ENCODE data around the gene CSNK1D.

The CSNK1D gene

DNA sequence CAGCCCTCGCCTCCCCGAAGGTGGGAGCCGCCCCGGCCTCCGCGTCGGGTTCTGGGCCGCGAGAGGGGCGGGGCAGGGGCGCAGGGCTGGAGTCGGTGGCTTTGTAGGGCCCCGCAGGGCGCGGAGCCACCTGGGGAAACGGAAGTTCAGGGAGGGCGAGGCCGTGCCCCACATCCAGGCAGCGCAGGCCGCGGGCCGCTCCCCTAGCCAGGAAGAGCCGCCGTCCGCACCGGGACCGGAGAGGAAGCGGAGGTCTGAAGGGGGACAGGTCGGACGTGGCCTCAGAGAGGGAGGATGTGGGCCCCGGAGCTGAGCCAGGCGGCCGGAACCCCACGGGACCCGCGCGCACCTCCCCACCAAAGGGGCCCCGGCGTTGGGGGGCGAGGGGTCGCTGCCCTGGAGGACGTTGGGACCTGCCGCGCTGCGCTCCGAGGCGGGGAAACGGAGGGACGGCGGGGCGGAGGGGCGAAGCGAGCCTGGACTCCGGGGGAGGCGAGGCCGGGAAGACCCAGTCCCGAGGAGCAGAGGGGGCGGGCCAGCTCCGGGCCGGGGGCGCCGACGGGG, 45.1 kb downstream of the CSNK1D start:
- peaks cover 3% of the 10 kb centered on the region for H3K9me3 Mint-ChIP-seq
- peaks cover 6% of the 10 kb centered on the region for H3K36me3 Mint-ChIP-seq
- peak overlapping the region; percentile 91 for H3K27ac Mint-ChIP-seq
- CTCF ChIA-PET = interaction anchor here (1.1 to 2.4 kb wide), 2 partner anchors 23 to 189 kb away, joined by 3 to 11 read pairs; no protein-coding TSS in a partner anchor
- peaks cover 12% of the 10 kb centered on the region for H3K4me1 Mint-ChIP-seq
- peaks cover 5% of the 10 kb centered on the region for H3K27me3 Mint-ChIP-seq
- peak overlapping the region; percentile 85 for H3K4me3 Mint-ChIP-seq
- peak; percentile 84 for DNase-seq

DNA sequence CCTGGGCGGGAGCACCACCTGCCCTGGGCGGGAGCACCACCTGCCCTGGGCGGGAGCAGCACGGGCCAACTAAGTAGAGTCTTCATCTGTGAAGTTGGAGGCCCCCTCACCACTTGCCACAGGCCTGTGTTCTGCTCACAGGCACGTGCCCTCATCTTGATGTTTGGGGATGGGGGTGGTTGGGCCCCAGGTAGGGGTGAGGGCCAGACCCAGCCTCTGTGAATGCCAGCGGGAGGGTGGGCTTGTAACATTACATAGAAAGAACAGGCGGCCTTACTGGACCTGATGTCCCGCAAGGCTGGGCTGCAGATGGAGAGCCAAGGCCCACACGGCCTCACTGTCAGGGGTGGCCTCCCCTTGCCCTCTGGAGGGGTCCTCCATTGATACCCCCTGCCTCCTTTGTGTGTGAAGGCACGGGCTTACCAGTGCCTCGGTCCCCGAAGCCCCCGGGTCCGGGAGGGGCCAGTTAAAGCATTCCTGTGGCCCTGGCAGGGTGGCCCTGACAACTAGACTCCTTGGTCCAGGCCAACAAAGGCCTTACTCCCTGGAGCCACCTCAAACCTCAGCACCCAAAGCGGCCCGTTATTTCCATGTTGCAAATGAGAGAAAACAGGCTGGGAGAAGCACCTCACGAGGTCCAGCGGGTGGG, 45.7 kb downstream of the CSNK1D start:
- H3K27ac Mint-ChIP-seq = peak overlapping the region; percentile 91
- H3K36me3 Mint-ChIP-seq = peaks cover 5% of the 10 kb centered on the region
- peaks cover 7% of the 10 kb centered on the region for H3K27me3 Mint-ChIP-seq
- CTCF ChIA-PET = no interaction called here
- H3K4me3 Mint-ChIP-seq = peak overlapping the region; percentile 85
- H3K4me1 Mint-ChIP-seq = peaks cover 12% of the 10 kb centered on the region
- H3K9me3 Mint-ChIP-seq = peaks cover 3% of the 10 kb centered on the region
- DNase-seq = no peak

DNA sequence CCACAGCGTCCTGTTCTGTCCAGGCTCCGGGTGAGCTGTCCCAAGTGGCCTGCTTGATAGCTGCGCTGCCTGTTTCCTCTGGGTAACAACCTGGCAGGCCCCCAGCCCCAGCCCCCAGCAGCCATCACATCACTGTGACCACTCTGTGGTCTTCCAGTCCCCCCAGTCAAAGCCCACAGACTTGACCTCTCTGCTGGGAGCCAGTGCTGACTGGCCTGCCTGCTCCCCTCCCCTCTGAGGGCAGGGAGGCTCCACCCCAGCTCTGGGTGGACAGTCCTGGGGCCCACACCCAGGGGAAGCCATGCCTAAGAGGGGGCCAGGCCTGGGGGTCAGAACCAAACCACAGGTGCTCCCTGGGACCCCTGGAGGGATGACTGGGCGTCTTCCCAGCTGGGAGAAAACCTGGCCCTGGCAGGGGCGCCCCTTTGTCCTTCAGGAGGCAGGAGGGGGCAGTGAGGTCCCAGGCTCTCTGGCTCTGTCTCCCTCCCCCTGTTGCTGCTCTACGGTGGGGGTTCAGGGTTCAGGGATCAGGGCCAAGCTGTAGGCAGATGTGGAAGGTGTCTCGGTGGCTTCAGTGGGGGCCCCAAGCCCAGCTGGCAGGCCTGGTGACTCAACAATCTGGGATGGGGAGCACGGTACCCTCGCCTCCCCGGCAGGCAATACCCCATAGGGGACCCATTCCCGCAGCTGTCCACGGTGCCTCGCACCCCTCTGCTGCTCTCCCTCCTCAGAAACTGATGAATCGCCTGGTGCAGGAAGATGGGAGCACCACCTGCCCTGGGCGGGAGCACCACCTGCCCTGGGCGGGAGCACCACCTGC, 46.5 kb downstream of the CSNK1D start:
- peak overlapping the region; percentile 60 for H3K4me3 Mint-ChIP-seq
- peaks cover 12% of the 10 kb centered on the region for H3K4me1 Mint-ChIP-seq
- H3K36me3 Mint-ChIP-seq = peaks cover 5% of the 10 kb centered on the region
- no peak for DNase-seq
- H3K9me3 Mint-ChIP-seq = peaks cover 3% of the 10 kb centered on the region
- CTCF ChIA-PET = no interaction called here
- H3K27me3 Mint-ChIP-seq = peaks cover 8% of the 10 kb centered on the region
- peak overlapping the region; percentile 91 for H3K27ac Mint-ChIP-seq

DNA sequence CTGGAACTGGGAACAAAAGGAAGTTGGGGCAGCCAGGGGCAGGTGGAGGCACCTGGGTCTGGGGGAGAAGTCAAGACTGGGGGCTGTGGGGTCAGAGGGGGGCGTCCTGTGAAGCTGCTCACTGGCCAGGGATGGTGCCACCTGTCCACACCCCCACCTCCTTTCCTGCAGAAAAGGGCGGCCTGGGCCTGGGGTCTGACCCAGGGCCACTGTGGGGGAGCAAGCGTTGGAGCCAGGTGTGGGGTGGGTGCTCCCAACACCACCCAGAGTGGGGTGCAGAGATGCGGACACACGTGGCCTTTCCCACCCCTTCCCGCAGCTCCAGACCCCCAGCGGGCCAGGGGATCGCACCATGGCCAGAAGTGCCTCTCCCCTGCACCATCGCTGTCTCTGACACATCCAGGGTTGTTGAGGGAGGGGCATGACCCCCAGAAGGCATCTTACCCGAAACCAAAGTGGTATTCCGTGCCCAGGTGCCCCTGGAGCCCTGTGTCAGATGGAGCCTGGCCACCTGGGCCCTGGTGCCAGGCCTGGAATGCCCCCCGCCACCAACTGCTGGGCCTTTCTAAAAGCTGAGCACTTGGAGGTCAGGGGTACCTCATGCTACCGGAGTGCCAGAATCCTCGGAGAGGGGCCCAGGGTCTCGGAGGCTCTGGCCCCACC, 47.2 kb downstream of the CSNK1D start:
- H3K27ac Mint-ChIP-seq = peak overlapping the region; percentile 65
- H3K27me3 Mint-ChIP-seq = peaks cover 8% of the 10 kb centered on the region
- CTCF ChIA-PET = no interaction called here
- no peak overlapping the region for H3K4me3 Mint-ChIP-seq
- H3K9me3 Mint-ChIP-seq = peaks cover 3% of the 10 kb centered on the region
- no peak for DNase-seq
- peaks cover 5% of the 10 kb centered on the region for H3K36me3 Mint-ChIP-seq
- peaks cover 12% of the 10 kb centered on the region for H3K4me1 Mint-ChIP-seq

DNA sequence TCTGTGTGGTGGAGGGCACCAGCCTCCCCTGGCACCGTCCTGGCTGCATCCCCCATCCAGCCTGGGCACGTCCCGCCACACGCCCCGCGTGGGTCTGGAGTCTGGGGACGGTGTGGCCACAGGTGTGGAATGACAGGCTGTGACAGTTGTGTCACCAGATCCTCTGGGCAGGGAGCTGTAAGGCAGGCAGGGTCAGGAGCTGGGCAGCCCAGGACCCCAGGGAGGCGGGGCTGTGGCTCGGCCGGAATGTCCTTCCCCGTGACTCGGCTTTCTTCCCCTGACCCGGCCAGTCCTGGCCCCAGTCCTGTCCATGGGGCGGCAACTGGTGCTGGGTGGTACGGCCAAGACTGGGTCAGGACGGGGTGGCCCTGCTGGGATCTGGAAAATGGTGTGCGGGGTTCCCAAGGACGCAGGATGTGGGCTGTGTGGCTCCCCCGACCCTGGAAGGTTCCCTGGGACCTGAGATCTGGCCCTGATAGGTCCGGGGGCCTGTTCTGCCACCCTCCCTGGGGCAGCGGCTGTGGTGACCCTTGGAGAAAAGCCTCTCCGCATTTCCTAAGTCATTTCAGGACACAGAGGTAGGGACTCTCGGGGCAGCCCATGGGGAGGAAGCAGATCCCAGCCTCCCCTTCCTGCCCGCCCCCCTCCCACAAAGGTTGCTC, 48.0 kb downstream of the CSNK1D start:
- no peak overlapping the region for H3K27ac Mint-ChIP-seq
- H3K27me3 Mint-ChIP-seq = peaks cover 8% of the 10 kb centered on the region
- peaks cover 12% of the 10 kb centered on the region for H3K4me1 Mint-ChIP-seq
- H3K36me3 Mint-ChIP-seq = peaks cover 5% of the 10 kb centered on the region
- no peak for DNase-seq
- no peak overlapping the region for H3K4me3 Mint-ChIP-seq
- CTCF ChIA-PET = no interaction called here
- H3K9me3 Mint-ChIP-seq = peaks cover 3% of the 10 kb centered on the region

DNA sequence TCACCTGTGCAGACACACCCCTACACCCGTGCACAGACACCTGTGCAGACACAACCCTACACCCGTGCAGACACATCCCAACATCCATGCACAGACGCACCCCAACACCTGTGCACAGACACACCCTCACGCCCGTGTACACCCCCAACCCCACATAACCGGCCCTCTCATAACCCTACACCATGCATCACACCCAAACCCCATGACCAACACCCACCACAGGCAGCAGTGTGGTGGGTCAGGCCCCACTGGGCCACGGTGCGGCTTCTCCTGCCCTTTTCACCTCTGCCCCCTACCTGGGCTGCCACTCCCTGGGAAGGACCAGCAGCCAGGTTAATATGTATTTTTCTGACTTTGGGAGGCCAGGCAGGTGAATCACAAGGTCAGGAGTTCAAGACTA, 48.8 kb downstream of the CSNK1D start:
- peaks cover 7% of the 10 kb centered on the region for H3K4me1 Mint-ChIP-seq
- no peak overlapping the region for H3K27ac Mint-ChIP-seq
- CTCF ChIA-PET = no interaction called here
- no peak overlapping the region for H3K4me3 Mint-ChIP-seq
- no peak for DNase-seq
- peaks cover 3% of the 10 kb centered on the region for H3K9me3 Mint-ChIP-seq
- no peaks in the 10 kb centered on the region for H3K36me3 Mint-ChIP-seq
- peaks cover 11% of the 10 kb centered on the region for H3K27me3 Mint-ChIP-seq

DNA sequence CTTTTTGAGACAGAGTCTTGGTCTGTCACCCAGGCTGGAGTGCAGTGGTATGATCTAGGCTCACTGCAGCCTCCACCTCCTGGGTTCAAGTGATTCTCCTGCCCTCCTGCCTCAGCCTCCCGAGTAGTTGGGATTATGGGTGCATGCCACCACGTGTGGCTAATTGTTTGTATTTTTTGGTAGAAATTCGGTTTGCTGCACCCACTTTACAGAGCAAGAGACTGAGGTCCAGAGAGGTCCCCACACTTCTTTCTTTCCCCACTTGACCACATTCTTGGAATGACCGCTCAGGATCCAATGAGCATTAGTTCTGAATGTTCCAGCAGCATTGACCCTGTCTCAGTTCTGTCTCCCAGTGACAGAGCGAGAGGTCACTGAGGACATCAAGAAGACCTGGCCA, 50.0 kb downstream of the CSNK1D start:
- CTCF ChIA-PET = no interaction called here
- Mint-ChIP-seq H3K9me3 (peaks cover 3% of the 10 kb centered on the region), H3K4me3 (no peak overlapping the region), H3K27ac (no peak overlapping the region), H3K4me1 (peaks cover 7% of the 10 kb centered on the region), H3K27me3 (peaks cover 18% of the 10 kb centered on the region), H3K36me3 (no peaks in the 10 kb centered on the region)
- no peak for DNase-seq

DNA sequence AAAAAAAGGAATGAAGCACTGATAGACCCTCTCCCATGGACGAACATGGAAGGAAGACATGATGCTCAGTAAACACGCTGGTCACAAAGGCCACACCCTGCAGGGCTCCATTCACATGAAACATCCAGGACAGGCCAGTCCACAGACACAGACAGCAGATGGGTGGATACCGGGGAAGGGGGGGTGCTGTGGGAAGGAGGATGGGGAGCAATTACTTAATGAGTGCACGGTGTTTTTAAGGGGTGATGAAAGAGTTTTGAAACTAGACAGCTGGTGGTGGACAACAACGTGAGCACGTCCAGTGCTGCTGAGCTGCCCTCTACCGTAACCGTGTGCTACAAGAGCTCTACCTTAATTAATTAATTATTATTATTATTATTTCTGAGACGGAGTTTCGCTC, 50.7 kb downstream of the CSNK1D start:
- CTCF ChIA-PET = no interaction called here
- H3K4me3 Mint-ChIP-seq = no peak overlapping the region
- no peak overlapping the region for H3K27ac Mint-ChIP-seq
- peaks cover 7% of the 10 kb centered on the region for H3K4me1 Mint-ChIP-seq
- H3K36me3 Mint-ChIP-seq = no peaks in the 10 kb centered on the region
- peaks cover 3% of the 10 kb centered on the region for H3K9me3 Mint-ChIP-seq
- H3K27me3 Mint-ChIP-seq = peaks cover 15% of the 10 kb centered on the region
- DNase-seq = no peak

DNA sequence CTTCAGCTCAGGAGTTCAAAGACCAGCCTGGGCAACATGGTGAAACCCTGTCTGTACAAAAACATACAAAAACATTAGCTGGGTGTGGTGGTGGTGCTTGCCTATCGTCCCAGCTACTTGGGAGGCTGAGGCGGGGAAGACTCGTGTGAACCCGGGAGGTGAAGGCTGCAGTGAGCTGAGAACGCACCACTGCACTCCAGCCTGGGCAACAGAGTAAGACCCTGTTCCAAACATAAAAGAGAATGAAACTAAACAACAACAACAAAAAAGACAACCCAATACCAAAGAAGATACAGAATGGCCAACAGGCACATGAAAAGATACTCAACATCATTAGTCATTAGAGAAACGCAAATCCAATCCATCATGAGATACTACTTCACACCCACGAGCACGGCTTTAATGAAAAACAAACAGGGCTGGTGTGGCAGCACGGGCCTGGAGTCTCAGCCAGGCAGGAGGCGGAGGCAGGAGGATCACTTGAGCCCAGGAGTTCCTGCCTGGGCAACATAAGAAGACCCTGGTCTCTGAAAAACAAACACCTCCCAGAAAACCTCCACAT, 52.1 kb downstream of the CSNK1D start:
- Mint-ChIP-seq H3K9me3 (peaks cover 3% of the 10 kb centered on the region), H3K27ac (no peak overlapping the region), H3K36me3 (no peaks in the 10 kb centered on the region), H3K27me3 (peaks cover 15% of the 10 kb centered on the region), H3K4me3 (no peak overlapping the region), H3K4me1 (peaks cover 8% of the 10 kb centered on the region)
- CTCF ChIA-PET = no interaction called here
- DNase-seq = no peak

DNA sequence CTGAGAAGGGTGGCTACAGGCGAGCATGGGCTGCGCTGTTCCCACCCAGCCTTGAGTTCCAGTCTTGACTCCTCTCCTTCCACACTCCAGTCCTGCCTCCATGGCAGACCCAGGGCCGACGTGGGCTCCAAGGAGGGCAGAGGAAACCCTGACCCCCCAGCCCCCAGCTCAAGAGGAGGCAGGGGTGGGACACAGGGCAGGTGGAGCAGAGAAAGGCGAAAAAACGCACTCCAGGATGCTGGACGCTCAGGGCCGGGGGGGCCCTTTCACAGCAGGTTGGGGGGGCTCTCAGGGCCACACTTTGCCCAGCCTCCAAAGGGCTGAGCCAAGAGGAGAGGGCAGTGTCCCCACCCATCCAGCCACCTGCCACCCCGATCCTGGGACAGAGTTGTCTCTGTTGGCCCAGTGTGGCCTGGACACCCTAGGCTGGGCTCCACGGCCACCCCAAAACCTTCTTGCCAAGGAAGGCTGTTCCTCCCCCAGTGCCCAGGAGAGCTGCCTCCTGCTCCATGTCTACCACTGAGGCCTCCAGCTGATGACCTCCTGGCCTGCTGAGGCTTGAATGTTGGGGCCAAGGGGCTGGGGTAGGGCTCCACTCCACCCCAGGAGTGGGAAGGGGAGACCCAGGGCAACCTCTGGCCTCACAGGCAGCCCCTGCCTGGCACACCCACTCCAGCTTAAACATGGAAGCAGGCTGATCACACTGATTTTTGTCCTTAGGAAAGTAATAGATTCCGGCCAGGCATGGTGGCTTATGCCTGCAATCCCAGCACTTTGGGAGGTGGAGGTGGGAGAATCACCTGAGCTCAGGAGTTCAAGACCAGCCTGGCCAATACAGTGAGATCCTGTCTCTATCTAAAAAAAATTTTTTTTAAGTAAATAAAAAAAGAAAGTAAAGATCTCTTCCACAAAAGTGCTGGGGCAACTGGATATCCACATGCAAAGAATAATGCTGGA, 53.5 kb downstream of the CSNK1D start:
- H3K36me3 Mint-ChIP-seq = no peaks in the 10 kb centered on the region
- H3K27ac Mint-ChIP-seq = no peak overlapping the region
- peaks cover 17% of the 10 kb centered on the region for H3K4me1 Mint-ChIP-seq
- H3K9me3 Mint-ChIP-seq = peaks cover 3% of the 10 kb centered on the region
- H3K4me3 Mint-ChIP-seq = no peak overlapping the region
- CTCF ChIA-PET = interaction anchor here (1.1 kb wide), 1 partner anchor 19 kb away, joined by 3 read pairs; no protein-coding TSS in a partner anchor
- H3K27me3 Mint-ChIP-seq = peaks cover 15% of the 10 kb centered on the region
- DNase-seq = no peak

DNA sequence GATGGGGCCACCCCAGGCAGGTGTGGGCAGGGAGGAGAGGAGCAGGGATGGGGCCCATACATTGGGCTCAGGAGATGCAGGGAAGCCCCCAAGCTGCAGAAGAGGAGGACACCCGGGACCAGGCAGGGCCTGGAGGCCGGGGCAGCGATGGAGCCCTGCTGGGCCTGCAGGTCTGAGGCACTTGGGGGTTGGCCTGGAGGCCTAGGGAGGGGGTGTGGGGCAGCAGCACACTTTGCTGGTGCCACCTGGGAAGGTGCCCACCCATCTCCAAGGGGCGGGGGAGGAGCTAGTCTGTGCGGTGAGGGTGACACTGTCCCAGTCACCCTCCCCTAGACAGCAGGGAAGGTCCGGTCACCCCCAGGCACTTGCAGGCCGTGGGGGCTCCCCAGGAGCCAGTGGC, 54.4 kb downstream of the CSNK1D start:
- Mint-ChIP-seq H3K4me1 (peaks cover 23% of the 10 kb centered on the region), H3K27ac (no peak overlapping the region), H3K36me3 (no peaks in the 10 kb centered on the region), H3K27me3 (peaks cover 18% of the 10 kb centered on the region), H3K4me3 (no peak overlapping the region), H3K9me3 (peaks cover 3% of the 10 kb centered on the region)
- CTCF ChIA-PET = interaction anchor here (1.1 kb wide), 1 partner anchor 18 kb away, joined by 3 read pairs; no protein-coding TSS in a partner anchor
- DNase-seq = no peak

DNA sequence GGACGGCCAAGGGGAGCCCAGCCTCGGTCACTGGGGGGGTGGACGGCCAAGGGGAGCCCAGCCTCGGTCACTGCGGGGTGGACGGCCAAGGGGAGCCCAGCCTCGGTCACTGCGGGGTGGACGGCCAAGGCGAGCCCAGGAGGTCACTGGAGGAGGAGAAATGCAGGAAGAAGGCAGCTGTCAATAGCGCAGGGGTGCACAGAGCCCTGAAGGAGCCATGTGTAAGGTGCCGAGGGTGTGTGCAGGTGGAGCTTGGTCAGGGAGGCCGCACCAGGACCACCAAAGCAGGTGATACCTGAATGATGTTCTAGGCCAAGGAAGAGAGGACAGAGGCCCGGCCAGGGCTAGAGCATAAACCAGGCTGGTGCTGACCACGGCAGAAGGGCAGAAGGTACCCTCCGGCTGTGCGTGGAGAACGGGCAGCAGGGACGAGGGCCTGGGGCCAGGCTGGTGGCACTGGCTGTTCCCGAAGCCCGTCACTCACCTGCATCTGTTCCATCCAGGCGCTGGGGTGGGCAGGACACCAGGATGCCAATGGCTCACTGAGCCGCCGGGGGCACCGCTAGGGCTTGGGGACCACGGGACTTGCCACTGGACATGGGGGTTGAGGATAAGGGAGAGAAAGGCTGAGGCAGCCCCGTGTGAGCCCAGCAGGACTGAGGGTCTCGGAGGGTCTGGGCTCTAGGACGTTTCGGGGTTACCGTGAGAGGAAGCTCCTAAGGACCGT, 55.0 kb downstream of the CSNK1D start:
- no peak for DNase-seq
- Mint-ChIP-seq H3K27ac (no peak overlapping the region), H3K4me1 (peaks cover 26% of the 10 kb centered on the region), H3K36me3 (no peaks in the 10 kb centered on the region), H3K9me3 (no peaks in the 10 kb centered on the region), H3K27me3 (peaks cover 21% of the 10 kb centered on the region), H3K4me3 (no peak overlapping the region)
- CTCF ChIA-PET = no interaction called here

All from activated naive CD4-positive, alpha-beta T cell treated with anti-CD3 and anti-CD28 coated beads, Interleukin-2, amount 10 ng/mL, durations not matched to agents 7 days and 5 days (primary cell).